Type B pancreatic cell (in vitro differentiated cells): Measurements from ENCODE around the gene CHST8. TPM values are rescaled to one million over a fixed set of nuclear protein-coding genes. Genes with fewer than 3 reads are reported as not detected.

ENCODE experiments used
- DNase-seq: peaks from one replicate; pipeline ENCODE4 v3.0.0; 2021; ENCODE audit warnings: mixed read lengths; ENCODE audit not compliant: unreplicated experiment; ENCODE audit errors: extremely low spot score
- H3K27ac Mint-ChIP-seq: 2 replicates; pipeline ENCODE4 v1.8.0; 2021; ENCODE audit warnings: mild to moderate bottlenecking, mixed read lengths
- H3K27me3 Mint-ChIP-seq: 2 replicates; pipeline ENCODE4 v1.8.0; 2021; ENCODE audit warnings: mixed read lengths
- H3K36me3 Mint-ChIP-seq: 2 replicates; pipeline ENCODE4 v1.8.0; 2021; ENCODE audit warnings: mixed read lengths
- H3K4me1 Mint-ChIP-seq: one replicate; pipeline ENCODE4 v1.8.0; 2021; ENCODE audit warnings: mixed read lengths; ENCODE audit not compliant: unreplicated experiment
- H3K4me3 Mint-ChIP-seq: 2 replicates; pipeline ENCODE4 v1.8.0; 2021; ENCODE audit warnings: mild to moderate bottlenecking, mixed read lengths
- H3K9me3 Mint-ChIP-seq: 2 replicates; pipeline ENCODE4 v1.8.0; 2021; ENCODE audit warnings: mixed read lengths
- CTCF ChIP-seq: fragments of 200-600 bp; sonication (generic); conservative IDR thresholded peaks from 2 replicates; pipeline ENCODE4 v1.5.0; 2021; ENCODE audit warnings: antibody characterized with exemption, mild to moderate bottlenecking
- total RNA-seq: library from RNA; stranded (reverse); gene quantifications from 2 replicates; pipeline ENCODE4 v1.2.1, GENCODE V29; 2021; ENCODE audit warnings: low replicate concordance

The CHST8 gene
- total RNA-seq, 1 donor from 2014 or later = 5.7 TPM

DNA sequence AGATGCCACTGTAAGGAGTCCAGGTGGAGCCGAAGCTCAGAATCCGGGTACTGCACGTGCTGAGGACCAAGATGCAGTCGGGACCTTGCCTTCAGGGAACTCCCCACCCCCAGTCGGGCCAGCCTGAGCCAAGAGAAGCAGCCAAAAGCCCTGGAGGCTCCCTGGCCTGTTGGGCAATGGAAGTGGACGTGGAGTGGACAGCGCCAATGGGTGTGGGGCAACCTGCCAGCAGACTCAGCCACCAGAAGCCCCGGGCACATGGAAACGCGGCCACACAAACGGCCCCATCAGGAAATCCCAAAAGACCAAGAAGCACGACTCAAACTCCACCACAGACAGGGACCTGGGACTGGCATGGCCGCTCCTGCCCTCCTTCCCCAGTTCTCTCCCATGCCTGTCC is 144.9 kb downstream of the CHST8 start:
- no peak for DNase-seq
- H3K36me3 Mint-ChIP-seq = no peaks in the 10 kb centered on the region
- no peaks in the 10 kb centered on the region for H3K4me1 Mint-ChIP-seq
- H3K27ac Mint-ChIP-seq = no peak overlapping the region
- TF ChIP-seq CTCF = no peak
- no peaks in the 10 kb centered on the region for H3K9me3 Mint-ChIP-seq
- peaks cover 35% of the 10 kb centered on the region for H3K27me3 Mint-ChIP-seq
- no peak overlapping the region for H3K4me3 Mint-ChIP-seq

GRCh38 chr19:33767898-33768413 is 146.2 kb downstream of the CHST8 start:
- peak; percentile 85 for DNase-seq
- H3K27ac Mint-ChIP-seq = no peak overlapping the region
- no peak overlapping the region for H3K4me3 Mint-ChIP-seq

DNA sequence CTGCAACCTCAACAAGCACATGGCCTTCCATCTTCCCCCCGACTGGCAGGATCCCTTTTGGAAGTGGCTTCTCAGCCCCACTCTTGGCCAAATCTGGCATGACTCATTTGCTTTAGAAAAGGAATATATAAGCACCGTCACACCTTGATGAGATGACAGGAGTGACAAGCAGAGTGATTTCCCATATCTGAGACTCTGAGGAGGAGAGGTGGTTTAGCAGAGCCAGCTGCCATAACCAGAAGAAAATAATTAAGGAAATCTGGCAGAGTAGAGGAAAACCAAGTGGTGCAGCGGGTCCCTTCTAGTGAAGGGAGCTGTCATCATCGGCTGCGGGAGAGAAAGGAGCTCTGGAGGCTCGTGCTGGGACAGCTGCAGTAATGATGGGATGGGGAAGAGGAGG is 147.5 kb downstream of the CHST8 start:
- H3K36me3 Mint-ChIP-seq = no peaks in the 10 kb centered on the region
- H3K4me1 Mint-ChIP-seq = no peaks in the 10 kb centered on the region
- peaks cover 34% of the 10 kb centered on the region for H3K27me3 Mint-ChIP-seq
- H3K4me3 Mint-ChIP-seq = no peak overlapping the region
- H3K9me3 Mint-ChIP-seq = no peaks in the 10 kb centered on the region
- no peak for TF ChIP-seq CTCF
- DNase-seq = no peak
- no peak overlapping the region for H3K27ac Mint-ChIP-seq

More at GRCh38 chr19:33767898-33768413, 146.2 kb downstream of the CHST8 start:
- H3K4me1 Mint-ChIP-seq = no peaks in the 10 kb centered on the region
- H3K36me3 Mint-ChIP-seq = no peaks in the 10 kb centered on the region
- peak; percentile 64 for TF ChIP-seq CTCF
- no peaks in the 10 kb centered on the region for H3K9me3 Mint-ChIP-seq
- peaks cover 31% of the 10 kb centered on the region for H3K27me3 Mint-ChIP-seq

GRCh38 chr19:33770107-33770506 is 148.4 kb downstream of the CHST8 start:
- Mint-ChIP-seq H3K4me3 (no peak overlapping the region), H3K9me3 (no peaks in the 10 kb centered on the region), H3K36me3 (no peaks in the 10 kb centered on the region), H3K27ac (no peak overlapping the region), H3K27me3 (peaks cover 33% of the 10 kb centered on the region), H3K4me1 (no peaks in the 10 kb centered on the region)
- no peak for DNase-seq
- TF ChIP-seq CTCF = no peak

GRCh38 chr19:33771384-33772101 is 149.8 kb downstream of the CHST8 start:
- H3K27ac Mint-ChIP-seq = no peak overlapping the region
- H3K36me3 Mint-ChIP-seq = no peaks in the 10 kb centered on the region
- peaks cover 38% of the 10 kb centered on the region for H3K27me3 Mint-ChIP-seq
- peak; percentile 93 for TF ChIP-seq CTCF
- H3K9me3 Mint-ChIP-seq = no peaks in the 10 kb centered on the region
- DNase-seq = peak; percentile 83
- H3K4me3 Mint-ChIP-seq = no peak overlapping the region
- no peaks in the 10 kb centered on the region for H3K4me1 Mint-ChIP-seq
